Retina (tissue), 1 donor: ENCODE results near the gene RAE1.

Source experiments
- DNase-seq: peaks from one replicate; pipeline ENCODE4 v3.0.0-alpha.2; 2016

Gene RAE1

GRCh38 chr20:57389695-57390603 lies 38.9 kb downstream of the RAE1 start:
- DNase-seq: peak; percentile 60

GRCh38 chr20:57390604-57391438 lies 39.8 kb downstream of the RAE1 start, which contains the start of gene RBM38:
Gene RBM38 (plus strand): TSS chr20:57391396. CDS start chr20:57391582, 186 bp downstream.
- peak; percentile 67 for DNase-seq

- peak; percentile 49 for DNase-seq
Measured at GRCh38 chr20:57391439-57392301, 40.6 kb downstream of the RAE1 start.

DNA sequence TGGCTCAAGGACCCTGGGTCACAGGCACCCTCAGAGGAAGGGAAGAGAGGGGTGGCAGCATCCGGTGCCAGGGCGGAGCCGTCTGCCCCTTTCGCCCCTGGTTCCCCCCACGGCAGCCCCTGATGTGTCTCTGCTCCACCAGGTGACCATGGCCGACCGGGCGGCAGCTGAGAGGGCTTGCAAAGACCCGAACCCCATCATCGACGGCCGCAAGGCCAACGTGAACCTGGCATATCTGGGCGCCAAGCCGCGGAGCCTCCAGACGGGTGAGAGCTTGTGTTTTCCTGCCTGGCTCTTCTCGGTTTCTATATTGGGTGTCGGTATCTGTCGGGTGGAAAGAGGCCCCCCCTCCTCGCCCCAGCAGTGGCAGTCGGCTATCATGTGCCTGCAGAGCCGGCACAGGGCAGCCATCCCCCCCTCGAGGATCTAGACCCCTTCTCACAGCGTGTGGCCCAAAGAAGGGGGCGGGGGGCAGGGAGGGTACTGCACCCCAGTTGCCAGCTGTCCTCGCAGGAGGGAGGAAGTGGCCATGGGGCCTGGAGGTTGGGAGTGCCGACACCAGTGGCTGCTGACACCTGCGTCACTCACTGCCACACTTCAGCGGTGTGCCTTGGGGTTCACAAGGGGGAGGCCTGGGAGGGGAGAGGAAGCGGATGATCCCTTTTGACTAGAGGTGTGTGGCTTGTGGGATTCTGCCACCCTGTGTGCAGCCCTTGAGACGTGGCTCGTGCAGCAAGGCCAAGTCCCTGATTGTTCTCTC lies 41.6 kb downstream of the RAE1 start:
- DNase-seq: no peak

DNA sequence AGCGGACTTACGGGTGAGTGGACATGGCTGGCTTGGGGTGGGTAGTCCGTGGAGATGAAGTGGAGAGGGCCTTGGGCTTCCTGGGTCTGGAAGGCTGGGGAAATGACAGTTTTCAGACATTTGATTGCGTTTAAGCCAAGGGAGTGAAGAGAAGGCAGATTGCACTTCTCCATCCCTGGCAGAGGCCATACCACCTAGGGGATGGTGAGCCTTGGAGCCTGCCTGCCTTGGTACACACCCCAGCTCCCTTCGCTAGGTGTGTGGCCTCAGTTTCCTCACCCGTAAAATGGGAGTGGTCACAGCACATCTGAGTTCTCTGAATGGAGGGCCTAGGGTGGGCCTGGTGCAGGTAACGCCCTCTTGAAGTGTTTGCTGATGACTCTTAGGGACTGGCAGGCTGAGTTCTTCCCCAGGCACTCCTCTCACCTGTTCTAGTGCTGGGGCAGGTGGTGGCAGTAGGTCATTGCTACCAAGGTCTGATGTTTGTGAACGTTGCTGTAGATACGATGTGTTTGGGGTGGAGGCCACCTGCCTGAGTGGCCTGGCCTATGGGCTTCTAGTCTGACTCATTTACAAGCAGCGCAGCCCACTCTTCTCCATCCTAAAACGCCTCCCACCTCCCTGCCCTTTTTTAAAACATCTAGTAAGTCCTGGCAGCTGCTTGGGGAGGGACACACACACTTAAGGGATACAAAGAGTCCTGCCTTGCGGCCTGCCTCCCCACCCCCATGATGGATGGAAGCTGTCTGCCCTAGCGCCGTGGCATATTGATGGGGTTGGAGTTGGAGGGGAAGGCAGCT lies 42.5 kb downstream of the RAE1 start:
- DNase-seq: no peak

- no peak for DNase-seq
Measured at GRCh38 chr20:57394121-57395082, 43.3 kb downstream of the RAE1 start.

- peak; percentile 83 for DNase-seq
Measured at GRCh38 chr20:57395111-57395966, 44.3 kb downstream of the RAE1 start.

DNA sequence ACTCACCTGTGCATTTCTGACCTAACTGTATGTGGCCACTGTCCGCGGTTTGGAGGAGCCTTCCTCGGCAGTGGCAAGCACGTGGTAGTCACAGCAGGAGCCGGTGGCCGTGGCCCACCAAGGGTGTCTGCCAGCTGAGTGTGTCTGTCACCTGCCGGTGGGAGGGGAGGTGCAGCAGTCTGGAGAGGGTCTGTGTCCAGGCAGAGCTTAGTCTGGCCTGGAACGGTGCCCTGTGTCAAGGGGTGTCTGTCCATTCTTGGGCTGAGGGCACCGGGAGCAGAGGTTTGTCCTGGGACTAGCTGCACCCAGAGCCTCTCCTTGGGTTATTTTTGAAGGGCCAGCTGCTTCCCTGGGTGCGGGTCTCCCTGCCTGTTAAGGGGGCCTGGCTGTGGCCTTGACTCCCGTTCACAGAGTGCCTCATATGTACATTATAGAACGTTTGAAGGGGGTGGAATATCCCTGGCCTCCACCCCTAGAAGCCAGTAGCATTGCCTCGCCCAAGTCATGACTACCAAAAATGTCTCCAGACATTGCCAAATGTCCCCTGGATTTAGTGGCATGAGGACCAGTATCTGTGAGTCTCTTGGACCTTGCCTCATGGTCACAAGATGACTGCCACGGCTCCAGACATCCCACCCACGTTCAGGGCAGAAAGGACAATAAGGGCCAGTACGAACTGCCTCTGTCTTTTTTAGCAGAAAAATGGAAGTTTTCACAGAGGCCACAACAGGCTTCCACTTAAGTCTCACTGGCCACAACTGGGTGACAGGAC lies 45.3 kb downstream of the RAE1 start:
- no peak for DNase-seq

DNA sequence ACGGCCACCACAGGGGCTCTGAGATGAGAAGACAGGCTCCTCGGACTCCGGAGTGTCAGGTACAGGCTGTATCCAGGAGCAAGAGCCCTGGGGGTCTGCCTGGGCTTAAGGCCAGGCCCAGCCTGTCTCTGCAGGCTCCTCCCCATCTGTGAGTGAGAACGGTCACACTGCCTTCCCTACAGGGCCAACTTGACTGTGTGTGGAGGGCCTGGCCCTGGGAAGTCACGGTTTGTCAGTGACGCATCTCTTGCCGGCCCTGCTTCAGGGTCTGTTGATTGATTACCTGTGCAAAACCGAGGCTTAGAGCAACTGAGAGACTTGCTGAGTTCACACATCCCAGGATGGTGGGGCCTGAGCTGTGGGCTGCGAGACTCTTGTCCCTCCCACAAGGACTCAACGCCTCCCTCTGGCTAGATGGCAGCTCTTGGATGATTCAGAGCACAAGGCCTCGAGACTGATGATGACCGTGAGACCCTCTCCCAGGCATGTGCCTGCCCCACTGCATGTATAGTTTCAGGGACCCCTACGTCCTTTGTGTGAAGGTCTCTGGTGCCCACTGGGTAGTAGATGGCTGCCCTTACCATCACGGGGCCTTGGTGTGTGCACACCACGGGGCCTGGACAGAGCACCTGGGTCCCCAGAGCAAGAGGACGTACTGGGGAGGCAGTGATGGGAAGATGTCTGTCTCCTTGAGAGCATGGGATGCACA lies 46.1 kb downstream of the RAE1 start:
- no peak for DNase-seq

DNA sequence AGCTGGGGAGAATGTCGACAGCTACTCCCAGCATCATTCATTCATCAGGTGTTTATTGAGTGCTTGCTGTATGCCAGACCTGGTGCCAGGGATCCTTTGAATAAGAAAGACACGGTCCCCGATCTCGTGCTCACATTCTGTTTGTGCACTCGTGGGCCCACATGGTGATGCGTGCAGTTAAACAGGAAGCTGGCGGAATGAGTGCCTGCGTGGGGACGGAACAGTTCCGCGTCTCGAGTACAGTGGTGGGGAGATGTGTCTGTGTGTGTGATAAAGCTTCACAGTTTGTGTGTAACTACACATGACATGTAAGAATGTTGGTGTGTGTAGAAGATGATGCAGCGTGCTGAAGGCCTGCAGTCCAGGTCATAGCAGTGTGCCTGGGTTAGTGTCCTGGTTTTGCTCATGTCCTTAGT lies 46.6 kb downstream of the RAE1 start:
- DNase-seq: no peak

DNA sequence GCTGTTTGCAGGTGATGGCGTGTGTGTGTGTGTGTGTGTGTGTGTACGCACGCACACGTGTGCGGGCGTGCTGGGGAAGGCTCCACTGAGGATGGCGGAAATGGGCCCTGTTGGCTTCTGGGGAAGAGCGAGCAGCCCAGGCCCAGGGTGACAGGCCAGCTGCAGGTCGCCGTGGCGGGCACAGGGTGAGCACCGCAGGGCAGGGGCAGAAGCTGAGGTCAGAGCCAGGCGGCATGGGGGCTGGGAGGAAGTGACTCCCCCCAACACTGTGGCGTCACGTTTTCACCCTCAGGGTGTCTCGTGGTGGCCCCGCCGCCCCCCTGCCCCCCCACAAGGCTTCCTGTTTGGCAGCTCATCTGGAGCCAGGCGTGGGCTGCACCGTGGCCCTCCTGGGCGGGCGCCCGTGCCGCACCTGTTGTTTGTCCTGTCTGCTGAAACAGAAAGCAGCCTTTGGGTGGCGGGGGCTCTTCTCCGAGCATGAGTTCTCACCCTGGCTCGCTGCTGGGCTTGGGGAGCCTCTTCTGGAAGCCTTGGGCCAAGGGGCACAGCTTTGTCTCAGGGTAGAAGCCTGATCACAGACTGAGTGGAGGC lies 47.3 kb downstream of the RAE1 start:
- DNase-seq: no peak

GRCh38 chr20:57398901-57399535 lies 48.0 kb downstream of the RAE1 start:
- DNase-seq: peak; percentile 49

GRCh38 chr20:57399587-57400155 lies 48.6 kb downstream of the RAE1 start:
- DNase-seq: no peak

DNA sequence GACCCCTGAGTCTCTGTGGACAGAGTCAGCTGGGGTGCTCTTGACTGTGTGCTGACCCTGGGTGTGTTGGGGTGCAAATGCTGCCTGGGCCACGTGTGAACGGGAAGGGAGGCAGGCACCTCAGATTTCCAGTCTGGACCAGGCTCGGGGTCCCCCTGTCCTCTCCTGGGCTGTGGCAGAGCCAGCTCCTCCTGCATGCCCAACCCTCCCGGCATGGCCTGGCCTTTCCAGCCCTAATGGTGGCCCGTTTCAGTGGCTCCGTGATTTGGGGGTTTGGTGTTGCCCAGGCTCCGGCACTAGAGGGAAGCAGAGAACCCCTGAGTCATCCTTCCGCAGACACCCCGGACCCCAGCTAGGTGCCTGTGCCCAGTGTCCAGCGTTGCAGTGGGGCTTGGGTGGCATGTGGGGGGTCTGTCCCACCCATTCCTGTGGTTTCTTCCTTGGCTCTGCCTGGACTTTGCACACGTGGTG lies 49.2 kb downstream of the RAE1 start:
- no peak for DNase-seq

- DNase-seq: no peak
Measured at GRCh38 chr20:57400821-57401564, 49.9 kb downstream of the RAE1 start.
